OCI-LY7 (cell line): ENCODE data around the gene ATP6V0B.

Source experiments
- EZH2phosphoT487 ChIP-seq: fragments of 200-600 bp; sonication (generic); IDR thresholded peaks from 2 replicates; pipeline ENCODE4 v1.6.1; 2018; ENCODE audit warnings: low read depth, borderline replicate concordance, mild to moderate bottlenecking, mixed run types, antibody characterized with exemption, low read length, moderate library complexity, mixed read lengths
- TF ChIP-seq, protein P1 (sequence below): fragments of 200-600 bp; sonication (generic); conservative IDR thresholded peaks from 2 replicates; pipeline ENCODE4 v1.5.1; 2014; ENCODE audit warnings: mild to moderate bottlenecking, antibody characterized with exemption, low read length, moderate library complexity, mixed read lengths

DNA sequence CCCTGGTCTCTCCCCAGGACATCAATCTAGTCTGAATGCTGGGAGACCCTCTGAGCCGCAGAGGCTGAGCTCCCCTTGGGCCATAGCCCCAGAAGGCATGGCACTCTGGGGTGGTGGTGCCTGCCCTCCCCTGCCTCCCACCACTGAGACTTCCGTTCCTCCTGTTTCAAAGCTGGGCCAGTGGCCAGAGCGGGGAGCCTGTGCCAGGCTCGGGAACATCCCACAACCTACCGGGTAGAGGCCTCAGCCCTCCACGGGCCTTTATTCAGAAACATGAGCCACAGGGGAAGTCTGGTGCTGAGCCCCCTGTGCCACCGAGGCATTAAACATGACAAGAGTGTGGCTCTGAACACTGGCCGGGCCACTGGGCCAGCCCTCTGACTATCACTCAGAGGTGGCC is 24.7 kb downstream of the ATP6V0B start:
- TF ChIP-seq, protein P1, sequence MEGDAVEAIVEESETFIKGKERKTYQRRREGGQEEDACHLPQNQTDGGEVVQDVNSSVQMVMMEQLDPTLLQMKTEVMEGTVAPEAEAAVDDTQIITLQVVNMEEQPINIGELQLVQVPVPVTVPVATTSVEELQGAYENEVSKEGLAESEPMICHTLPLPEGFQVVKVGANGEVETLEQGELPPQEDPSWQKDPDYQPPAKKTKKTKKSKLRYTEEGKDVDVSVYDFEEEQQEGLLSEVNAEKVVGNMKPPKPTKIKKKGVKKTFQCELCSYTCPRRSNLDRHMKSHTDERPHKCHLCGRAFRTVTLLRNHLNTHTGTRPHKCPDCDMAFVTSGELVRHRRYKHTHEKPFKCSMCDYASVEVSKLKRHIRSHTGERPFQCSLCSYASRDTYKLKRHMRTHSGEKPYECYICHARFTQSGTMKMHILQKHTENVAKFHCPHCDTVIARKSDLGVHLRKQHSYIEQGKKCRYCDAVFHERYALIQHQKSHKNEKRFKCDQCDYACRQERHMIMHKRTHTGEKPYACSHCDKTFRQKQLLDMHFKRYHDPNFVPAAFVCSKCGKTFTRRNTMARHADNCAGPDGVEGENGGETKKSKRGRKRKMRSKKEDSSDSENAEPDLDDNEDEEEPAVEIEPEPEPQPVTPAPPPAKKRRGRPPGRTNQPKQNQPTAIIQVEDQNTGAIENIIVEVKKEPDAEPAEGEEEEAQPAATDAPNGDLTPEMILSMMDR, result no peak
- TF ChIP-seq EZH2phosphoT487, result no peak
